CD14-positive monocyte (primary cell): ENCODE data around the gene AAGAB. TPM values are rescaled to one million over a fixed set of nuclear protein-coding genes. Genes with fewer than 3 reads are reported as not detected.

Experiments
- DNase-seq, 3 donors: peaks; one replicate each; pipeline ENCODE4 v3.0.0-alpha.2; 2011 to 2022
- H2AFZ ChIP-seq: 2 replicates; pipeline ENCODE4 v1.6.0; 2012; ENCODE audit warnings: mild to moderate bottlenecking, low read depth, low read length, inconsistent platforms; ENCODE audit not compliant: insufficient read depth, poor library complexity, severe bottlenecking
- H3K27ac ChIP-seq, 2 donors: 1 replicate in 1 of 2; 2 replicates in 1 of 2; pipeline ENCODE4 v1.5.1; 2012 to 2013; ENCODE audit warnings: low read length in 2 of 2, control low read depth in 1 of 2, inconsistent platforms in 1 of 2, low read depth in 1 of 2, mild to moderate bottlenecking in 1 of 2
- H3K27me3 ChIP-seq, 2 donors: one replicate each; pipeline versions ENCODE4 v1.6.0 to v1.6.1; 2011 to 2013; ENCODE audit warnings: low read length in 2 of 2; ENCODE audit not compliant: control insufficient read depth in 2 of 2, insufficient read depth in 2 of 2
- H3K36me3 ChIP-seq, 2 donors: replicated peaks in 1 of 2; 1 replicate in 1 of 2; 2 replicates in 1 of 2; pipeline versions ENCODE4 v1.5.1 to v1.6.1; 2012 to 2013; ENCODE audit warnings: low read length in 2 of 2, control low read depth in 1 of 2, inconsistent platforms in 1 of 2, mild to moderate bottlenecking in 1 of 2; ENCODE audit not compliant: insufficient read depth in 2 of 2, control insufficient read depth in 1 of 2
- H3K4me1 ChIP-seq, 2 donors: 1 replicate in 1 of 2; 2 replicates in 1 of 2; pipeline versions ENCODE4 v1.5.1 to v1.6.1; 2012 to 2013; ENCODE audit warnings: low read length in 2 of 2, control low read depth in 1 of 2, inconsistent platforms in 1 of 2, mild to moderate bottlenecking in 1 of 2, moderate library complexity in 1 of 2; ENCODE audit not compliant: insufficient read depth in 2 of 2, control insufficient read depth in 1 of 2
- H3K4me2 ChIP-seq: replicated peaks from 2 replicates; pipeline ENCODE3; 2012; ENCODE audit warnings: low read length, moderate library complexity, mild to moderate bottlenecking; ENCODE audit not compliant: poor library complexity, severe bottlenecking; ENCODE audit errors: extremely low read depth
- H3K4me3 ChIP-seq, 3 experiments: fragments of 200-600 bp in 1 of 3; sonication (generic) in 1 of 3; replicated peaks in 1 of 3; 1 replicate in 2 of 3; 2 replicates in 1 of 3; pipeline ENCODE4 v1.5.1; 2011 to 2013; ENCODE audit warnings: low read length in 3 of 3, mild to moderate bottlenecking in 3 of 3, control low read depth in 2 of 3, low read depth in 2 of 3, inconsistent platforms in 1 of 3, moderate library complexity in 1 of 3
- H3K79me2 ChIP-seq: 2 replicates; pipeline ENCODE4 v1.6.0; 2012; ENCODE audit warnings: mild to moderate bottlenecking, control low read depth, inconsistent platforms, low read length, moderate library complexity; ENCODE audit not compliant: insufficient read depth
- H3K9ac ChIP-seq: 2 replicates; pipeline ENCODE4 v1.6.0; 2017; ENCODE audit warnings: low read length, mild to moderate bottlenecking; ENCODE audit not compliant: insufficient read depth, poor library complexity, severe bottlenecking
- H3K9me3 ChIP-seq, 2 donors: replicated peaks in 1 of 2; 1 replicate in 1 of 2; 2 replicates in 1 of 2; pipeline versions ENCODE4 v1.5.1 to v1.6.1; 2012 to 2013; ENCODE audit warnings: low read length in 2 of 2, control low read depth in 1 of 2; ENCODE audit not compliant: control insufficient read depth in 1 of 2, insufficient read depth in 1 of 2
- H4K20me1 ChIP-seq: 2 replicates; pipeline ENCODE4 v1.6.0; 2012; ENCODE audit warnings: mild to moderate bottlenecking, low read length, control low read depth, moderate library complexity; ENCODE audit not compliant: insufficient read depth
- H3K27ac Mint-ChIP-seq, 7 donors: one replicate each; pipeline ENCODE4 v1.8.0; 2020; ENCODE audit warnings: mild to moderate bottlenecking in 7 of 7, mixed read lengths in 7 of 7, moderate library complexity in 6 of 7, inconsistent platforms in 2 of 7
- H3K27me3 Mint-ChIP-seq, 3 donors: one replicate each; pipeline ENCODE4 v1.8.0; 2021 to 2022; ENCODE audit warnings: low read depth in 3 of 3, mild to moderate bottlenecking in 3 of 3, mixed read lengths in 3 of 3, moderate library complexity in 3 of 3, inconsistent platforms in 1 of 3
- H3K36me3 Mint-ChIP-seq, 2 donors: one replicate each; pipeline ENCODE4 v1.8.0; 2020; ENCODE audit warnings: mixed read lengths in 2 of 2, inconsistent platforms in 1 of 2, mild to moderate bottlenecking in 1 of 2
- H3K4me1 Mint-ChIP-seq: one replicate; pipeline ENCODE4 v1.8.0; 2020; ENCODE audit warnings: mild to moderate bottlenecking, mixed read lengths
- H3K4me3 Mint-ChIP-seq, 2 donors: one replicate each; pipeline ENCODE4 v1.8.0; 2020; ENCODE audit warnings: mild to moderate bottlenecking in 2 of 2, mixed read lengths in 2 of 2, moderate library complexity in 1 of 2
- H3K9me3 Mint-ChIP-seq, 7 donors: one replicate each; pipeline ENCODE4 v1.8.0; 2020 to 2022; ENCODE audit warnings: mixed read lengths in 7 of 7, mild to moderate bottlenecking in 6 of 7, moderate library complexity in 6 of 7, inconsistent platforms in 2 of 7
- WGBS: methylation state at CpG from one replicate; pipeline ENCODE4 v1.1.5; 2013; ENCODE audit warnings: missing lambda C conversion rate; ENCODE audit not compliant: insufficient coverage; 5-methylcytosine and 5-hydroxymethylcytosine counted together
- intact Hi-C, 2 donors: fragments of 100-400 bp; cut with micrococcal nuclease; formaldehyde crosslinking; loops; one replicate each; pipeline versions ENCODE4 v1.15.0 to v1.15.1; 2023
- polyA plus RNA-seq, 3 donors: library from polyadenylated mRNA; depleted of rRNA in 1 of 3; unstranded in 2 of 3; stranded (reverse) in 1 of 3; fragments of 300-500 nt in 2 of 3; fragments of >200 nt in 1 of 3; fragmentation: Illumina TruSeq in 2 of 3; gene quantifications; 1 replicate in 2 of 3; 2 replicates in 1 of 3; pipeline ENCODE4 v1.2.3, GENCODE V29; 2012 to 2021
- TF ChIP-seq, protein P1 (sequence below): fragments of 200-600 bp; IDR thresholded peaks from one replicate; pipeline ENCODE4 v1.8.0; 2022; ENCODE audit warnings: antibody characterized with exemption, mild to moderate bottlenecking

The AAGAB gene
- polyA plus RNA-seq, 3 donors: 11.2 to 40.4 (median 30.1) TPM

DNA sequence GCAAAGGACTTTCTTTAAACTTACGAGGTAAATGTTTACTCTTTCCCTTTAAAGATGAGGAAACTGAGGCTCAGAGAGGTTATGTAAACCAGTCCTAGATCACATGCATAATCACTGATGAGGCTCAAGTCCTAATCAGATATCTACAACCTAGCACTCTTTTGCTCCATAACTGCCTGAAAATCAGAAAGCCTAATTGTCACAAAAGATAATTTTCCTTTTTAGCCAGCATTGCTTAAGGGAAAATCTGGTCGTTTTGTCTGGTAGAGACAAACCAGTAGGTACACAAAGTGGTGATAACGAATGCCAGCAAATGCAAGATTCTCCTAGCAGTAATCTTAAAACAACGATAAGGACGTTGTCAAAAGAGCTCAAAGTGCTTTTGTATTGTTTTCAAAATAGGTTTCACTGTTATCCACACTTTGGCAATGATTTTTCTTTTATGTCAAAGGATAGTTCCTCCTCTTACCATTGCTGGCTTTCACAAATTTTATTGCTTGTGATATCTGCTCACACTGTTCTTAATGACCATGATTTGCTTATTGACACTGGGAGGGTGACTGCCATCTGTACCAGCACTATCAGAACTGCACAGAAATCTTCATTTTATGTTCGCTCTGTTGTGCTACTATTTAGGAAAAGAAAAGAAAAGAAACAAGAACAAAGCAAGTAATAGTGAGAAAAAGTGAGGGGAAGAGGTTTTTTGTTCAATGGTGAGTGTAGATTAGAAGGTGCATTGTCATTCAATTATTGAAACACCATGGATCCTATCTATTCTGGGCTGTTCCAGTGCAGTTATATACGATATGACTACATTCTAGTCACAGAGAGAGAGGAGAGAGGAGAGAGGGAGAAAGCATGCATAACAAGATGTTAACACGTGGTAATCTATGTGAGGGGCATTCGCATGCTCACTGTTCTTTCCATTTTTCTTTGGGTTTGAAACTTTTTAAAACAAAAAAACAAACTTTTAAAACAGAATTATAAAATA lies 13.8 kb upstream of the AAGAB start:
- no peak for DNase-seq
- Histone ChIP-seq H4K20me1 (no peaks in the 10 kb centered on the region), H3K79me2 (no peaks in the 10 kb centered on the region), H2AFZ (no peak overlapping the region), H3K36me3 (no peaks in the 10 kb centered on the region), H3K9ac (no peak overlapping the region), H3K4me2 (no peak overlapping the region), H3K9me3 (no peaks in the 10 kb centered on the region), H3K27ac (no peak overlapping the region), H3K4me1 (no peaks in the 10 kb centered on the region), H3K27me3 (no peaks in the 10 kb centered on the region), H3K4me3 (no peak overlapping the region)
- intact Hi-C loops: no loop called here
- Mint-ChIP-seq H3K27ac (no peak overlapping the region), H3K4me3 (no peak overlapping the region), H3K36me3 (no peaks in the 10 kb centered on the region), H3K27me3 (peaks cover 2 to 7% (median 4%) of the 10 kb centered on the region in 3 donors), H3K9me3 (peaks cover 0 to 3% (median 2%) of the 10 kb centered on the region in 7 donors), H3K4me1 (no peaks in the 10 kb centered on the region)
- TF ChIP-seq, protein P1, sequence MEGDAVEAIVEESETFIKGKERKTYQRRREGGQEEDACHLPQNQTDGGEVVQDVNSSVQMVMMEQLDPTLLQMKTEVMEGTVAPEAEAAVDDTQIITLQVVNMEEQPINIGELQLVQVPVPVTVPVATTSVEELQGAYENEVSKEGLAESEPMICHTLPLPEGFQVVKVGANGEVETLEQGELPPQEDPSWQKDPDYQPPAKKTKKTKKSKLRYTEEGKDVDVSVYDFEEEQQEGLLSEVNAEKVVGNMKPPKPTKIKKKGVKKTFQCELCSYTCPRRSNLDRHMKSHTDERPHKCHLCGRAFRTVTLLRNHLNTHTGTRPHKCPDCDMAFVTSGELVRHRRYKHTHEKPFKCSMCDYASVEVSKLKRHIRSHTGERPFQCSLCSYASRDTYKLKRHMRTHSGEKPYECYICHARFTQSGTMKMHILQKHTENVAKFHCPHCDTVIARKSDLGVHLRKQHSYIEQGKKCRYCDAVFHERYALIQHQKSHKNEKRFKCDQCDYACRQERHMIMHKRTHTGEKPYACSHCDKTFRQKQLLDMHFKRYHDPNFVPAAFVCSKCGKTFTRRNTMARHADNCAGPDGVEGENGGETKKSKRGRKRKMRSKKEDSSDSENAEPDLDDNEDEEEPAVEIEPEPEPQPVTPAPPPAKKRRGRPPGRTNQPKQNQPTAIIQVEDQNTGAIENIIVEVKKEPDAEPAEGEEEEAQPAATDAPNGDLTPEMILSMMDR: no peak
- WGBS: 95% methylated on average over 4 of the region's 9 CpGs

DNA sequence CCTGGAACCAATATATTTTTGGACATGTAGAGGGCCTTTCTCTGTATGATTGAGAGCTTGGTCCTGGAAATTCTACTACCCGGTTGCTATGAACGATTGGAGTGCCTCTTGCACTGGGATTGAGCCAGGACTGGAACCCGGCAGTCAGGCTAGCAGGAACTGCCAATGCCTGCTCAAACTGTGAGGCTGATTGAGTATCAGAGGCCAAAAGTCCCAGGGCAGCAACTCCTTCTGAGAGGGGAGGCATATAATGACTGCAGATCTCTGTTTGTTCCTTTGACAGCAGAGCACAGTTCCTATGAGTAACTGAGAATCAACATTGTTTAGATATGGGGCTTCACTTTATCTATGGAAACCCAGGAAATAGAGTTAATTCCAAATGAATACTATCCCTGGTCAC lies 13.0 kb upstream of the AAGAB start:
- no peak for DNase-seq
- intact Hi-C loops: no loop called here
- H3K4me3 Mint-ChIP-seq: no peak overlapping the region

More for the DNA sequence above, 13.0 kb upstream of the AAGAB start:
- H3K27ac Mint-ChIP-seq: no peak overlapping the region
- H3K4me1 ChIP-seq: no peaks in the 10 kb centered on the region
- H3K9me3 ChIP-seq: no peaks in the 10 kb centered on the region
- no peak overlapping the region for H3K27ac ChIP-seq
- no peaks in the 10 kb centered on the region for H4K20me1 ChIP-seq
- H3K4me2 ChIP-seq: no peak overlapping the region
- no peaks in the 10 kb centered on the region for H3K36me3 ChIP-seq
- no peak overlapping the region for H2AFZ ChIP-seq
- no peak overlapping the region for H3K4me3 ChIP-seq
- no peak overlapping the region for H3K9ac ChIP-seq
- WGBS: 95% methylated on average over 3 of the region's 3 CpGs
- no peaks in the 10 kb centered on the region for H3K4me1 Mint-ChIP-seq
- no peaks in the 10 kb centered on the region for H3K27me3 ChIP-seq
- TF ChIP-seq, protein P1: no peak
- H3K9me3 Mint-ChIP-seq: peaks cover 0 to 3% (median 2%) of the 10 kb centered on the region in 7 donors
- H3K36me3 Mint-ChIP-seq: no peaks in the 10 kb centered on the region
- no peaks in the 10 kb centered on the region for H3K79me2 ChIP-seq
- peaks cover 2 to 7% (median 4%) of the 10 kb centered on the region in 3 donors for H3K27me3 Mint-ChIP-seq
